ENCODE measurements around the gene PLCB4. TPM values are rescaled to one million over a fixed set of nuclear protein-coding genes. Genes with fewer than 3 reads are reported as not detected.

Gene PLCB4
- total RNA-seq, 4 donors from 2014 or later = 30.7 to 61.8 (median 47.6) TPM

- DNase-seq (ENCODE audit: extremely low spot score) = no peak
- intact Hi-C loops (cut with DNase I) = no loop called here
- H3K4me1 ChIP-seq = peaks cover 4 to 10% (median 6%) of the 10 kb centered on the region in 4 donors
- no peak overlapping the region for H3K27ac ChIP-seq (replicated peaks in 1 of 4)
- TF ChIP-seq POLR2A (IDR thresholded peaks at IDR 0.05; ENCODE audit: low read depth) (no peak), EP300 (IDR thresholded peaks at IDR 0.05) (no peak), POLR2AphosphoS5 (IDR thresholded peaks at IDR 0.05) (no peak), CTCF (IDR thresholded peaks at IDR 0.05) (no peak)
- no peaks in the 10 kb centered on the region for H3K27me3 ChIP-seq
- no peaks in the 10 kb centered on the region for H3K36me3 ChIP-seq
- no peak overlapping the region for H3K4me3 ChIP-seq
- no peaks in the 10 kb centered on the region for H3K9me3 ChIP-seq
Observed at GRCh38 chr20:9179867-9180266, 111.0 kb downstream of the PLCB4 start.

DNA sequence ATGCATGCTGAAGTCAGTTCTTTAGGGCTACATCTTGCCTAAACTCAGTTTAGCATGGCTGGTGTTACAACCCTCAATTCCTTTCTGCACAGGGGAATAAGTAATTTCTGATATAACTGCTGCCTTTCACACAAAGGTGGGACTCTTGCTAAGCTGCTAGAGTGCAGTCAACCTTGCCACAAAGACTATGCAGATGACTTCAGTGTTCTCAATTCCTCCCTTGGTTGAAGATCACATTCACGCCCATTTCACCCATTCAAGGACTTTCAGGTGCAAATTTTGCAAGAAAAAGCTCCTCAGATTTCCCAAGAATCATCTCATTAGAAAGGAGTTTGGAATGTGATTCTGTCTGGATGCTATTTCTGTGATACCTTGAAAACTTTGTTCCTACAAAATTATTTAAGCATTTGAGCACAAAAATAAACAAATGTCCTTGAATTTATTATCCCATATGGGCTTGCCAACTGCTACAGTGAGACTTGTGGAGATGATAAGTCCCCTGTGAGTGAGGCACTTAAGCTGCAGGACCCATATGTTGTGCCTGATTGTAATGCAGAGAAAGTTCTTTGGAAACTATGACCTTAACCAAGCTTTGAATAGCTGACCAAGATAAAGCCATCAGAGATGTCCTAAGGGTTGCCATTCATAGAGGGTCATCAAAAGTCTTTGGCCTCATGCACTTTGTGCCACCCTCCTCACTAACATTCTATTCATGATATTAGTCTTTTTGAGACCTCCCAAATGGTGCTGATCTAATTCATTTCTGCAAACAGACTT, 111.8 kb downstream of the PLCB4 start:
- H3K9me3 ChIP-seq = no peaks in the 10 kb centered on the region
- H3K4me3 ChIP-seq = no peak overlapping the region
- peaks cover 4 to 10% (median 6%) of the 10 kb centered on the region in 4 donors for H3K4me1 ChIP-seq
- TF ChIP-seq EP300 (IDR thresholded peaks at IDR 0.05) = no peak
- no peak for TF ChIP-seq CTCF (IDR thresholded peaks at IDR 0.05)
- TF ChIP-seq POLR2A (IDR thresholded peaks at IDR 0.05; ENCODE audit: low read depth) = no peak
- TF ChIP-seq POLR2AphosphoS5 (IDR thresholded peaks at IDR 0.05) = no peak
- WGBS = 79% methylated on average over 1 of the region's 1 CpG
- no peaks in the 10 kb centered on the region for H3K27me3 ChIP-seq
- intact Hi-C loops (cut with DNase I) = no loop called here
- no peak for DNase-seq (ENCODE audit: extremely low spot score)
- H3K27ac ChIP-seq (replicated peaks in 1 of 4) = no peak overlapping the region
- H3K36me3 ChIP-seq = no peaks in the 10 kb centered on the region

- DNase-seq (ENCODE audit: extremely low spot score) = no peak
- Histone ChIP-seq H3K4me1 (no peaks in the 10 kb centered on the region), H3K9me3 (no peaks in the 10 kb centered on the region), H3K27me3 (no peaks in the 10 kb centered on the region), H3K36me3 (no peaks in the 10 kb centered on the region), H3K4me3 (no peak overlapping the region), H3K27ac (replicated peaks in 1 of 4) (no peak overlapping the region)
- no peak for TF ChIP-seq POLR2AphosphoS5 (IDR thresholded peaks at IDR 0.05)
- no peak for TF ChIP-seq EP300 (IDR thresholded peaks at IDR 0.05)
- TF ChIP-seq CTCF (IDR thresholded peaks at IDR 0.05) = no peak
- TF ChIP-seq POLR2A (IDR thresholded peaks at IDR 0.05; ENCODE audit: low read depth) = no peak
- intact Hi-C loops (cut with DNase I) = no loop called here
- WGBS = 85% methylated on average over 6 of the region's 6 CpGs
Observed at GRCh38 chr20:9185511-9185910, 116.6 kb downstream of the PLCB4 start.

DNA sequence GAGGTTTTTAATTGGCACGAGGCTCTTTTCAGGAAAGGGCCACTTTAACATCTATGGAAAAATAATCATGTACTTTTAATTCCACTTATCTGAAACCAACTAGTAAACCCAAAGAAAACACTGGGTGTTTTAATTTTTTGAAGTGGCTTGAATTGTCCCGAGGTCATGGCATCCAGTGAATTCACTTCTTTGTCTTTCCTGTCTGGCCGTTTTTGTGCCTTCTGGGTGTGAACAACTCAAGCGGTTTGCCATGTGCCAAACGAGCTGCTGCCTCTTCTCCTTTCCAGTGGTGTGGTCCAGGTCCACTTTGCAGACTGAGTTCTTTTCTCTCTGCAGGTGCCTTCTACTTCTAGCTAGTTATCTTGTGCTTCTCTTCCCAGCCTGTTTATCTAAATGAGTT, 117.5 kb downstream of the PLCB4 start:
- H3K27ac ChIP-seq (replicated peaks in 1 of 4) = no peak overlapping the region
- no peak for DNase-seq (ENCODE audit: extremely low spot score)
- intact Hi-C loops (cut with DNase I) = no loop called here
- no peaks in the 10 kb centered on the region for H3K27me3 ChIP-seq
- H3K36me3 ChIP-seq = no peaks in the 10 kb centered on the region
- H3K9me3 ChIP-seq = no peaks in the 10 kb centered on the region
- H3K4me1 ChIP-seq = no peaks in the 10 kb centered on the region
- no peak overlapping the region for H3K4me3 ChIP-seq
- 71% methylated on average over 5 of the region's 5 CpGs for WGBS
- TF ChIP-seq POLR2A (IDR thresholded peaks at IDR 0.05; ENCODE audit: low read depth) (no peak), POLR2AphosphoS5 (IDR thresholded peaks at IDR 0.05) (no peak), CTCF (IDR thresholded peaks at IDR 0.05) (no peak), EP300 (IDR thresholded peaks at IDR 0.05) (no peak)

DNA sequence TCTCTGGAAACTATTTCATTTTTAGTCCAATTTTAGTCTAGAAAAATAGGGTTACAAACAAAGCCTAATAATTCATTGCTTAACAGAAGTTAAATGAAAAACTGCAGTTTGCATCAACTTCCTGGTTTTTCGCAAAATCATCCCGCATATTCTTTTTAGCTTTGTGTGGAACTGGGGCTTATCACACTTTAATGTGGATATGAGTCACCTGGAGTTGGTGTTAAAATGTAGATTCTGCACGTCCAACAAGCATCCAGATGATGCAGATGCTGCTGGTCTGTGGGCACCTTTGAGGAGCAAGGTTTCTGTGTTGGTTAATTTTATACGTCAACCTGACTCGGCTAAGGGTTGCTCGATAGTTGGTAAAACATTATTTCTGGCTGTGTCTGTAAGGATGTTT, 126.1 kb downstream of the PLCB4 start:
- no peak overlapping the region for H3K4me3 ChIP-seq
- WGBS = 85% methylated on average over 6 of the region's 6 CpGs
- H3K9me3 ChIP-seq = no peaks in the 10 kb centered on the region
- no peaks in the 10 kb centered on the region for H3K36me3 ChIP-seq
- peaks cover 0 to 6% (median 0%) of the 10 kb centered on the region in 4 donors for H3K4me1 ChIP-seq
- TF ChIP-seq EP300 (IDR thresholded peaks at IDR 0.05) (no peak), POLR2A (IDR thresholded peaks at IDR 0.05; ENCODE audit: low read depth) (no peak), CTCF (IDR thresholded peaks at IDR 0.05) (no peak), POLR2AphosphoS5 (IDR thresholded peaks at IDR 0.05) (no peak)
- H3K27ac ChIP-seq (replicated peaks in 1 of 4) = no peak overlapping the region
- H3K27me3 ChIP-seq = no peaks in the 10 kb centered on the region
- intact Hi-C loops (cut with DNase I) = no loop called here
- no peak for DNase-seq (ENCODE audit: extremely low spot score)
